ENCODE measurements around the gene RBFOX2.
"Not testable (repeated sequence)": the region's sequence is repeated elsewhere in the genome, so short reads cannot be mapped to it uniquely, and the experiment has no call there.

The RBFOX2 gene

DNA sequence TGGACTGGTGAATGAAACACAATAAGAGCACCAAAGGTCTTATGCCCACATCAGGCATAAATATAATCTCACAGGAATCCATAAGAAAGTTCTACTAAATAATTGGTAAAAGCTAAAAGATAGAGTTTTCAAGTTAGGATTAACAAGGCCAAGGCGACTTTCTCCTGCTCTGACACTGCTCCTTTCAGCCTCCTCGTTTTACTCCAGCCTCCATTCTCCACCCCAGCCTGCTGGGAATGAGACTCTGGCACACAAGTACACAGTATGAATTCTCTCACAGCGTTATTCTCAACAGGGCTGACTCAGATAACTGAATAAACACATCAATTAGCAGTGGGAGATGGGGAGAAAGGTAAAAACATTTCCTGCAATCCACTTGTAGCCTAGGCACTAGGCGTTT lies 216.0 kb downstream of the RBFOX2 start:
- TF ChIP-seq, protein P1, sequence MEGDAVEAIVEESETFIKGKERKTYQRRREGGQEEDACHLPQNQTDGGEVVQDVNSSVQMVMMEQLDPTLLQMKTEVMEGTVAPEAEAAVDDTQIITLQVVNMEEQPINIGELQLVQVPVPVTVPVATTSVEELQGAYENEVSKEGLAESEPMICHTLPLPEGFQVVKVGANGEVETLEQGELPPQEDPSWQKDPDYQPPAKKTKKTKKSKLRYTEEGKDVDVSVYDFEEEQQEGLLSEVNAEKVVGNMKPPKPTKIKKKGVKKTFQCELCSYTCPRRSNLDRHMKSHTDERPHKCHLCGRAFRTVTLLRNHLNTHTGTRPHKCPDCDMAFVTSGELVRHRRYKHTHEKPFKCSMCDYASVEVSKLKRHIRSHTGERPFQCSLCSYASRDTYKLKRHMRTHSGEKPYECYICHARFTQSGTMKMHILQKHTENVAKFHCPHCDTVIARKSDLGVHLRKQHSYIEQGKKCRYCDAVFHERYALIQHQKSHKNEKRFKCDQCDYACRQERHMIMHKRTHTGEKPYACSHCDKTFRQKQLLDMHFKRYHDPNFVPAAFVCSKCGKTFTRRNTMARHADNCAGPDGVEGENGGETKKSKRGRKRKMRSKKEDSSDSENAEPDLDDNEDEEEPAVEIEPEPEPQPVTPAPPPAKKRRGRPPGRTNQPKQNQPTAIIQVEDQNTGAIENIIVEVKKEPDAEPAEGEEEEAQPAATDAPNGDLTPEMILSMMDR (IDR thresholded peaks at IDR 0.05): no peak
- TF ChIP-seq ZFX (IDR thresholded peaks at IDR 0.05; ENCODE audit: borderline replicate concordance): no peak
- no peak overlapping the region for H3K27ac ChIP-seq

DNA sequence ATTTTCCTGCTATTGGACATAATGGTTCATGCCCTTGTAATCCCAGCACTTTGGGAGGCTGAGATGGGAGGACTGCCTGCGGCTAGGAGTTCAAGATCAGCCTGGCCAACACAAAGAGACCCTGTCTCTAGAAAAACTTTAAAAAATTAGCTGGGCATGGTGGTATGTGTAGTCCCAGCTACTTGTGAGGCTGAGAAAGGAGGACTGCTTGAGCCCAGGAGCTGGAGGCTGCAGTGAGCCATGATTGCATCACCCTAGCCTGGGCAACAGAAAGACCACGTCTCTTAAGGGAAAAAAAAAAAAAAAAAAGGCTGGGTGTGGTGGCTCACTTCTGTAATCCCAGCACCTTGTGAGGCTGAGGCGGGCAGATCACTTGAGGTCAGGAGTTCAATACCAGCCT lies 217.0 kb downstream of the RBFOX2 start:
- H3K27ac ChIP-seq: no peak overlapping the region
- TF ChIP-seq, protein P1 (IDR thresholded peaks at IDR 0.05): no peak
- no peak for TF ChIP-seq ZFX (IDR thresholded peaks at IDR 0.05; ENCODE audit: borderline replicate concordance)

DNA sequence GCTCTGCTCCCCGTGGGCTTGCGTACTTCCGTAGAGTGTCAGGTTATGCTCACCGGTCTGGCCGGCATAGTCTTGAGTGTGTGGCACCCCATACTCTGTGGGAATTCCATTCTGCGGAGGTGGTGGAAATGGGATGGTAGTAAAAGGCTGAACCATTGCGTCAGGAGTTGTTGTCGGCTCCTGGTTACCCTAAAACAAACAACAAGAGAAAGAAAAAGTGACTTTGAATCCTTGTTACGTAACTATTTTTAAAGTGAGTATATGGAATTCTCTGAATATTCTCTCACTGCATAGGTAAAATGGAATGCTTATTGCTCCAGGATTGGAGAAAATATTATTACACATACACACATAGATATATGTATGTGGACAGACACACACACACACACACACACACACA lies 218.8 kb downstream of the RBFOX2 start:
- H3K27ac ChIP-seq: no peak overlapping the region
- no peak for TF ChIP-seq ZFX (IDR thresholded peaks at IDR 0.05; ENCODE audit: borderline replicate concordance)
- TF ChIP-seq, protein P1 (IDR thresholded peaks at IDR 0.05): no peak

DNA sequence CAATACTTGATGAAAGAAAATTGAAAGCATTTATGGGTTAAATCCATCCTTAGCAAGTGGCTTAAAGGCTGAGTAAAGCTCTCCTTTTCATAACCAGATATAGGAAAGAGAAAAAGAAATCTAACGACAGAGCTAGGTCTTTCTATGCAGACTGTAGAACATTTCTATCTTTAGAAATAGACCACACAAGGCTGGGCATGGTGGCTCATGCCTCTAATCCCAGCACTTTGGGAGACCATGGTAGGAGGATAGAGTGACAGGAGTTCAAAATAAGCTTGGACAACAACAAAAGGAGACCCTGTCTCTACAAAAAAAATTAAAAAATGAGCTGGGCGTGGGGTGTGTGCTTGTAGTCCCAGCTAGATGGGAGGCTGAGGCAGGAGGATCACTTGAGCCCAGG lies 220.2 kb downstream of the RBFOX2 start:
- TF ChIP-seq, protein P1 (IDR thresholded peaks at IDR 0.05): no peak
- no peak for TF ChIP-seq ZFX (IDR thresholded peaks at IDR 0.05; ENCODE audit: borderline replicate concordance)
- H3K27ac ChIP-seq: no peak overlapping the region

DNA sequence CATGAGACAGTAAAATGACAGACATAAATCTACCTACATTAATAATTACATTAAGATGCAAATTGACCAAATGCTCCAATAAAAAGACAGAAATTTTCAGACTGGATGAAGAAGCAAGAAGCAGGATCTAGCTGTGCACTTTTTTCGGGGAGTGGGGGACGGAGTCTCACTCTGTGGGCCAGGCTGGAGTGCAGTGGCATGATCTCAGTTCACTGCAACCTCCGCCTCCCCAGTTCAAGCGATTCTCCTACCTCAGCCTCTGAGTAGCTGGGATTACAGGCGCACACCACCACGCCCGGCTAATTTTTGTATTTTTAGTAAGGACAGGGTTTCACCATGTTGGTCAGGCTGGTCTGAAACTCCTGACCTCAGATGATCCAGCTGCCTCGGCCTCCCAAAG lies 222.0 kb downstream of the RBFOX2 start:
- not testable (repeated sequence) for H3K27ac ChIP-seq

DNA sequence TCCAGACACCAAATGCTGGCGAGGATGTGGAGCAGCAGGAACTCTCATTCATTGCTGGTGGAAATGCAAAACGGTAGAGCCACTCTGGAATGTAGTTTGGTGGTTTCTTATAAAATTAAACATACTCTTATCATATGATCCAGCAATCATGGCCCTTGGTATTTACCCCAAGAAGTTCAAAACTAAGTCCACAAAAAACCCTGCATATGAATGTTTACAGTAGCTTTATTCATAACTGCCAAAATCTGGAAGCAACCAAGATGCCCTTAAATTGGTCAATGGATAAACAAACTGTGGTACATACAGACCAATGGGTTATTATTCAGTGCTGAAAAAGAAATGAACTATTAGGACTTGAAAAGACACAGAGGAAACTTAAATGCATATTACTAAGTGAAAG lies 223.2 kb downstream of the RBFOX2 start:
- no peak overlapping the region for H3K27ac ChIP-seq
- no peak for TF ChIP-seq ZFX (IDR thresholded peaks at IDR 0.05; ENCODE audit: borderline replicate concordance)
- TF ChIP-seq, protein P1 (IDR thresholded peaks at IDR 0.05): no peak

DNA sequence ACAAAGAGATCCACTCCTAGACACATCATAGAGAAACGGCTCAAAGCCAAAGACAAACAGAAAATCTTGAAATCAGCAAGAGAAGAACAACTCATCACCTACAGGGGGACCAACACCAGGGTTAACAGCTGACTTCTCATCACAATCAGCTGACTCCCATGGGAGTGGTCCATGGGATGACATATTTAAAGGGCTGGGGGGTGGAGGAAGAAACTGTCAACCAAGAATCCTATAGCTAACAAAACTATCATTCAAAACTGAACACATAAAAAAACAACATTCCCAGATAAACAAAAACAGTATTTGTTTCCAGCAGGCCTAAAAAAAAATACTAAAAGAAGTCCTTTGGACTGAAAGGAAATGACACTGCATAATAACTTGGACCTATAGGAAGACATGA lies 224.2 kb downstream of the RBFOX2 start:
- no peak for TF ChIP-seq ZFX (IDR thresholded peaks at IDR 0.05; ENCODE audit: borderline replicate concordance)
- TF ChIP-seq, protein P1 (IDR thresholded peaks at IDR 0.05): no peak
- H3K27ac ChIP-seq: no peak overlapping the region

DNA sequence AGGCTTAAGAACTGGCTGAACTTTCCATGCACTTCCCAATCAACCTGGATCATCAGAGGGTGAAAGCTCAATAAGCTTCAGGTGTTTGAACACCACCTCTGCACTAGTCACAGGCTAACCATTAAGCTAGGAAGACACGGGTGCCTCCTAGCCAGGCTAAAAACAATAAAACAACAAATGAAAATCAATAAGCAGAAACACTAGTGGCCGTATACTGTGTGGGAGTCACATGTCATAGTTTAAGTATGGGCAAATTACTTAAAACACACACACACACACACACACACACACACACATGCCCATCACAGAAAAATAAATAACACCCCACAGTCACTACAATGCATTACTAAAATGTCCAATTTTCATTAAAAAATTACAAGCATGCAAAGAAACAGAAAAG lies 225.7 kb downstream of the RBFOX2 start:
- TF ChIP-seq, protein P1 (IDR thresholded peaks at IDR 0.05): no peak
- TF ChIP-seq ZFX (IDR thresholded peaks at IDR 0.05; ENCODE audit: borderline replicate concordance): no peak
- no peak overlapping the region for H3K27ac ChIP-seq

DNA sequence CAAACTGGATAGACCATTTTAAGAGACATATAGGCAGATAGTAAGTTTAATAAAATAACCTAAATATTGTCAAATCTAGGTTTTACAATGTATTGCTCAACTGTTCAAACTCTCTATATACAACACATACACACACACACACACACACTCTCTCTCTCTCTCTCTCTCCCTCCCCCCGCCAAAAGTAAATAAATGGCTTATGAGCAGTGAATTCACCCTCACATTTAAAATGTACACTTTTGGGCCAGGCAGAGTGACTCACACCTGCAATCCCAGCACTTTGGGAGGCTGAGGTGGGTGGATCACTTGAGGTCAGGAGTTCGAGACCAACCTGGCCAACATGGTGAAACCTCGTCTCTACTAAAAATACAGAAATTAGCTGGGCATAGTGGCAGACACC lies 227.3 kb downstream of the RBFOX2 start:
- H3K27ac ChIP-seq: not testable (repeated sequence)
